NCI-H128 (cell line): ENCODE measurements around the gene QSOX2.
A peak's percentile ranks its signal among the peaks of the same experiment; 100 is the strongest.

Source experiments
- DNase-seq: peaks from one replicate; lab custom pipeline; 2025; ENCODE audit not compliant: unreplicated experiment; lab: John Stamatoyannopoulos, UW

The QSOX2 gene

GRCh38 chr9:136283291-136284235 is 38.0 kb upstream of the QSOX2 start:
- peak; percentile 56 for DNase-seq

- no peak for DNase-seq
Observed at GRCh38 chr9:136282272-136282861, 36.8 kb upstream of the QSOX2 start.

GRCh38 chr9:136281421-136282271 is 36.0 kb upstream of the QSOX2 start:
- no peak for DNase-seq

GRCh38 chr9:136280535-136281315 is 35.1 kb upstream of the QSOX2 start:
- DNase-seq = no peak

GRCh38 chr9:136279471-136279870 is 33.9 kb upstream of the QSOX2 start:
- no peak for DNase-seq

GRCh38 chr9:136278894-136279293 is 33.3 kb upstream of the QSOX2 start:
- DNase-seq = no peak

- DNase-seq = no peak
Observed at GRCh38 chr9:136278221-136278620, 32.6 kb upstream of the QSOX2 start.

- no peak for DNase-seq
Observed at GRCh38 chr9:136277746-136278145, 32.1 kb upstream of the QSOX2 start.

- no peak for DNase-seq
Observed at GRCh38 chr9:136276716-136277115, 31.1 kb upstream of the QSOX2 start.

GRCh38 chr9:136275655-136276429 is 30.2 kb upstream of the QSOX2 start:
- no peak for DNase-seq

- DNase-seq = no peak
Observed at GRCh38 chr9:136274786-136275654, 29.4 kb upstream of the QSOX2 start.

- DNase-seq = no peak
Observed at GRCh38 chr9:136273921-136274785, 28.5 kb upstream of the QSOX2 start.

- no peak for DNase-seq
Observed at GRCh38 chr9:136273244-136273865, 27.7 kb upstream of the QSOX2 start.

GRCh38 chr9:136270173-136270705 is 24.6 kb upstream of the QSOX2 start:
- no peak for DNase-seq

GRCh38 chr9:136268735-136269134 is 23.1 kb upstream of the QSOX2 start:
- no peak for DNase-seq

- DNase-seq = no peak
Observed at GRCh38 chr9:136268318-136268717, 22.7 kb upstream of the QSOX2 start.
